ENCODE measurements around the gene ACKR1.

ACKR1 gene

GRCh38 chr1:159187647-159188374, 16.9 kb upstream of the ACKR1 start:
- no peak for DNase-seq (ENCODE audit: low spot score)

GRCh38 chr1:159188375-159188788, 16.3 kb upstream of the ACKR1 start:
- DNase-seq (ENCODE audit: low spot score), result no peak

- DNase-seq (ENCODE audit: low spot score), result no peak
Observed at GRCh38 chr1:159190441-159190840, 14.2 kb upstream of the ACKR1 start.

GRCh38 chr1:159196543-159196942, 8.1 kb upstream of the ACKR1 start:
- no peak for DNase-seq (ENCODE audit: low spot score)

- peak; percentile 7 for DNase-seq (ENCODE audit: low spot score)
Observed at GRCh38 chr1:159197561-159198557, 6.8 kb upstream of the ACKR1 start.

GRCh38 chr1:159199901-159200300, 4.8 kb upstream of the ACKR1 start:
- DNase-seq (ENCODE audit: low spot score), result no peak

- no peak for DNase-seq (ENCODE audit: low spot score)
Observed at GRCh38 chr1:159200769-159201168, 3.9 kb upstream of the ACKR1 start.

- DNase-seq (ENCODE audit: low spot score), result no peak
Observed at GRCh38 chr1:159201642-159202041, 3.0 kb upstream of the ACKR1 start.

GRCh38 chr1:159203610-159204009, 1.1 kb upstream of the ACKR1 start:
- DNase-seq (ENCODE audit: low spot score), result no peak

GRCh38 chr1:159205225-159205624, 550 bp downstream of the ACKR1 start:
- no peak for DNase-seq (ENCODE audit: low spot score)

- no peak for DNase-seq (ENCODE audit: low spot score)
Observed at GRCh38 chr1:159206110-159206509, 1.4 kb downstream of the ACKR1 start.

- no peak for DNase-seq (ENCODE audit: low spot score)
Observed at GRCh38 chr1:159207080-159207479, 2.4 kb downstream of the ACKR1 start.

GRCh38 chr1:159207774-159208173, 3.1 kb downstream of the ACKR1 start:
- no peak for DNase-seq (ENCODE audit: low spot score)

- no peak for DNase-seq (ENCODE audit: low spot score)
Observed at GRCh38 chr1:159208175-159208825, 3.6 kb downstream of the ACKR1 start.

GRCh38 chr1:159209061-159209460, 4.4 kb downstream of the ACKR1 start:
- DNase-seq (ENCODE audit: low spot score), result no peak

- DNase-seq (ENCODE audit: low spot score), result peak; percentile 18
Observed at GRCh38 chr1:159211331-159212136, 6.9 kb downstream of the ACKR1 start.

GRCh38 chr1:159212596-159212995, 7.9 kb downstream of the ACKR1 start:
- no peak for DNase-seq (ENCODE audit: low spot score)

GRCh38 chr1:159214149-159214760, 9.6 kb downstream of the ACKR1 start:
- DNase-seq (ENCODE audit: low spot score), result peak; percentile 27

- no peak for DNase-seq (ENCODE audit: low spot score)
Observed at GRCh38 chr1:159218649-159219636, 14.3 kb downstream of the ACKR1 start.
